NCI-H226 (cell line): ENCODE measurements around the gene CD200R1.
"Not testable (repeated sequence)": the region's sequence is repeated elsewhere in the genome, so short reads cannot be mapped to it uniquely, and the experiment has no call there.

Experiments used
- DNase-seq: peaks from one replicate; pipeline ENCODE4 v3.0.0-alpha.2; 2015

The CD200R1 gene

DNA sequence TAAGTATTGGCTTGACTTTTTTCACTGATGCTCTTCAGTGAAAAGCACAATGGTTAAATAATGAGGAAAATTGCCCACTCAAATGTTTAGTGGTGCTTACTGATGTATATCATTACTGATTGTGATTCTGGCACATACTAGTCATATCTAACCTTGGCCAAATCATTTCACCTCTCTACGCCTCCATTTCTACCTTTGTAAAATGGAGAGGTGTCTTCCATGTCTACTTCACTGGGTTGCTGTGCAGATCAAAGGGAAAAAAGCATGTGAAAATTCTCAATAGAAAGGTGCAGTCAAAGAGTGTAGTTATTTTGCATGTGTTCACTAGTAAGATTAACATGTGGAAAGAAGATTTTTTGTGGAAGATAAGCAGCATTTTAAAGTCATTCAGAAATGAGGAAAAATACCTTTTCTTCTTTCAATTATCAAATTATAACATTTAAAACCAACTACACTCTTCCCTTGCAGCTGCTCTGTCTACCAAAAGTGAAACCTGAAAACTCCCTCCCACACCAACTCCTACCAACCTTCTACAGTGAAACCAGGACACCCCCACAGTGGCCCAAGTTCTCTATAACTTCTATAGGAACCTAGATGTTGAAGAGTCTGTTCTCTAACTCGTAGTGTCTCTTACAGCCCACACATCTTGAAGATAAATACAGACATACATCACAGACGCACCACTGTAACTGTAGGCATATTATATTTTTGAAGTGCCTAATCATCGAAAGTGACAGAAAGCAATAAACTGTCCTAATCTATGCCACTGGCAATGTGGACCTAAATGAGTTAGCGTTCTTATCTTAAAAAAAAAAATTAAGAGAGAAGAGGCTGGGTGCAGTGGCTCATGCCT lies 1.4 kb downstream of the CD200R1 start:
- DNase-seq = no peak

GRCh38 chr3:112972158-112972557 lies 2.7 kb downstream of the CD200R1 start:
- no peak for DNase-seq

DNA sequence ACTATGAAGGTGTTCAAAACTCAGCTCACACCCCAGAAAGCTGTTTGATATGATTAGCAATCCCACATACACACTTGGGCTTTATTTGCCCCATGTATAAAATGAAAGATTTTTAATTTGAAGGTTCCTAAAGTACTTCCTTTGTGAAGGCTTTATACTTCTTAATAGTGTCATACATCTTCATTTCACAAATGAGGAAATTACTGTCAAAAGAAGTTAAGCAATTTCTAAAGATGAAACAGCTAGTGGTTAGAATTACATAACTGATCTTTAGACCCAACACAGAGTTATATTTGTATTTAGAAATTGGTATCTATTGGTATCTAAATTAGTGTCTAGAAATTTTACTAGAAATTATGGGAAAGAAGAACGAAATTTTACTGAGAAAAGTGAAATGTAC lies 7.1 kb downstream of the CD200R1 start:
- no peak for DNase-seq

- no peak for DNase-seq
These were observed 7.5 kb downstream of the CD200R1 start for GRCh38 chr3:112967425-112967824.

DNA sequence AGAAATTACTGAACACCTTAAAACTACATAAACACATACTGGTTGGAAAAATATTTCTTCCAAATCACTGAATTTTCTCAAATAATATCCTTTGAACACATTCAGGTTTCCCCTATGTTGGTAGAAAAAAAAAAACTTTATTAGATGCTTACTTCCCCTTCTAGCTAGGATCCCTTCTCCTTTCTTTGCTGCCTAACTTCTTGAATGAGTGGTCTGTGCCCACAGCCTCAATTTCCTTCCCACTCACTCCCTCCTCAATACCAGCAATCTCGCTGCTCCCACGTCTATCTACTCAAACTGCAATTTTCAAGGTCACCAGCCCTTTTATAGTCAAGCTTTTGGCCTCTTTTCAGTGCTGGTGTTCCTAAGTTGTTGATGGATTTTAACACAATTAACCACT lies 8.3 kb downstream of the CD200R1 start:
- DNase-seq = no peak

DNA sequence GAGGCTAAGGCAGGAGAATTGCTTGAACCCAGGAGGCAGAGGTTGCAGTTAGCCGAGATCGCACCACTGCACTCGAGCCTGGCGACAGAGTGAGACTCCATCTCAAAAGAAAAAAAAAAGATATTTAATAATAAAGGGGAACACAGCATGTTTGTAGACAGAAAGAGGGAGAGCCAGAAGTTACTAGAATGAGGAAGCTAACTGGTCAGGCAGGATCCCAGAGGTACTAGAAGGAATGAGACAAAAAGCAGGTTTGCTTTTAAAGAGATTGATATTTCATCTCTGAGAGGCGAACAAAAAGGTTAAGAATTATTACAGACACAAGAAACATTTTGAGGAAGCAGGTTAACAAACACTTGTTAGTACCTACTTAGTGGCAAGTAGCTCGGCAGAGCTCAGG lies 9.2 kb downstream of the CD200R1 start:
- DNase-seq = no peak

GRCh38 chr3:112963683-112964082 lies 11.2 kb downstream of the CD200R1 start:
- DNase-seq = no peak

- DNase-seq = no peak
These were observed 15.9 kb downstream of the CD200R1 start for GRCh38 chr3:112958811-112959560.

- DNase-seq = no peak
These were observed 18.6 kb downstream of the CD200R1 start for GRCh38 chr3:112956351-112956750.

- DNase-seq = no peak
These were observed 26.5 kb downstream of the CD200R1 start for GRCh38 chr3:112948346-112948838.

DNA sequence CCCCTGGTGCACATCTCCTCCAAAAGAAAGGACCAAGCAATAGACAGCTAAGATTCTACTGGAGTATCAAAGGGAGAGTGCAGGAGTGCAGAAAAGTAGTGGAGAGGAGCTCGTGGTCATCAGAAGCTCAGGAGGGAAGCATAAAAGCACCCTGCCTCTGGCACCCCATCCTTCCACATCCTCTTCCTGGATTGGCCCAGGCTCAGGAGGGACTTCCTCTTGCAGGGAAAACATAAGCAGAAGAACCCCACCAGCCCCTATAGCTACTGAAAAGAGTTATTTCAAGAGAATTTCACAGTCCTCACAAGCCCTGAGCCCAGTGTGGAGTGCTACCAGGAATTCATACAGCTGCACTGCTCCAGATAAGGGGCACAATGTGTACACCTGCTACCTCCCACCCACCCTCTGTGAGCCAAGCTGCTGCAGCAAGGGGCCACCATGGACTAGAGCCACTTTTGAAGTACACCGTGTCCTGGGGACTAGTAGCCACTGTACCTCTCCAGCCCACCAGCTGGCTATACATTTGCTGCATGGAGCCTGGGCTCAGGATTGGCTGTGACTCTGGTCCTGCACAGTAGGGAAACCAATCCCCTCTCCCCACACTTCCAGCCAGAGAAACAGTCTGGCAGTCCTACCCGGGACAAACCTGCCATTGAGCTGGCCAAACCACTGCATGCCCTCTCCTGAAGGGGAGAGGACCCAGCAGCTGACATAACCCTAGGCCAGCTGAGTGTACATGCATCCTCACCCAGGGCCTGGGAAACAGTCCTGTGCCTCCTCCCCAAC lies 43.0 kb downstream of the CD200R1 start:
- no peak for DNase-seq

- DNase-seq = peak; percentile 23
These were observed 44.1 kb downstream of the CD200R1 start for GRCh38 chr3:112930771-112931170.

DNA sequence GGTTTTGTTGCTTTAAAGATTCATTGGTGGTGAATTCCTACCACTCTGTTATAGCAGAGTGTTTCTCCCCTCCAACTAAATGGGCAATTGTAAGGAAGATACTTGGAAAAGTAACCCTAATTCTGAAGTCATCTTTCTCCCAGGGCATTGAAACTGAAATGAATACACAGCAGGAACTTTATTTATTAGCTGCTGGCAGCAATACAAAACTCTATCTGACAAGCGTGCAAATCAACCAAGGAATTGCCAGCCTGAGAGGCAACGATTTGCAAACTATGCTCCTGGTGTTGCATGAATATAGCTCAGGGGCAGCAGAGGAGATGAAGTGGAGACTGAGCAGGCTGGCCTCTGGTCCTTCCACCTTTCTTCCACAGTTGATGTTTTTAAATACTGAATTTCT lies 48.9 kb downstream of the CD200R1 start:
- DNase-seq = no peak

- no peak for DNase-seq
These were observed 49.3 kb downstream of the CD200R1 start for GRCh38 chr3:112925560-112925959.

DNA sequence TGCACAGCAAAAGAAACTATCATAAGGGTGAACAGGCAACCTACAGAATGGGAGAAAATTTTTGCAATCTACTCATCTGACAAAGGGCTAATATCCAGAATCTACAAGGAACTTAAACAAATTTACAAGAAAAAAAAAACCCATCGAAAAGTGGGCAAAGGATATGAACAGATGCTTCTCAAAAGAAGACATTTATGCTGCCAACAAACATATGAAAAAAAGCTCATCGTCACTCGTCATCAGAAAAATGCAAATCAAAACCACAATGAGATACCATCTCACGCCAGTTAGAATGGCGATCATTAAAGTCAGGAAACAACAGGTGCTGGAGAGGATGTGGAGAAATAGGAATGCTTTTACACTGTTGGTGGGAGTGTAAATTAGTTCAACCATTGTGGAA lies 55.4 kb downstream of the CD200R1 start:
- not testable (repeated sequence) for DNase-seq

GRCh38 chr3:112908252-112908651 lies 66.7 kb downstream of the CD200R1 start:
- DNase-seq = no peak

DNA sequence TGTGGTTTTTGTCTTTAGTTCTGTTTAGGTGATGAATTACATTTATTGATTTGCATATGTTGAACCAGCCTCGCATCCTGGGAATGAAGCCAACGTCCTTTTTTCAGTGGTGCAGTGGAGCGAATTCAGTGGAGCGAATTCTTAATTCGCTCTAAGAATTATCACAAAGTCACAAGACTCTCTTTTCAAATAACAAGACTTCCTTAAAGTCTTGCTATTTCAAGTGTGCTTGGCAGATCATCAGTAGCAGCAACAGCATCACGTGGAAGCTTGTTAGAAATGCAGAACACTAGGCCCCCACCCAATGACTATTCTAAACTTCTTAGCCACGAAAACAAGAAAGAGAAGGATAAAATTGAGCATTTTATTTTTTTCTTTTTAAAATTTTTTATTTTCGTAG lies 70.1 kb downstream of the CD200R1 start:
- no peak for DNase-seq

- DNase-seq = no peak
These were observed 74.8 kb downstream of the CD200R1 start for GRCh38 chr3:112900113-112900512.

DNA sequence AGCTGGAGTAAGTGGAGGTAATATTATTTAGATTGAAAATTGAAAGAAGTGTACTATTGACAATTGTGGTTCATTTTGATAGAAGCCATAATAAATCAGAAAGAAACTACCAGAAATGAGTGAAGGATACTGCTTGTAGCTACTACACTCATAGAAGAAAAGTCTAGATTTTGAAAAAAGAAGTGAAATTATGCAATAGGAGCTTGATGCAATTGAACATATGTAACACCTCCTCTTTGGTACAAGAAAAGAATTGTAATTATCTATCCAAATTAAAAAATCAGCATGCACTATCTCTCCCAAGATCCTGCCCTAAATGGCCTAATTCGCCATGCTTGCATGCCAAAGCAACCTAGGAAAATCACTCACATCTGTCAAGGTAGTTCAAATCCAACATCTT lies 77.1 kb downstream of the CD200R1 start:
- no peak for DNase-seq

GRCh38 chr3:112894258-112894657 lies 80.6 kb downstream of the CD200R1 start:
- DNase-seq = peak; percentile 53

DNA sequence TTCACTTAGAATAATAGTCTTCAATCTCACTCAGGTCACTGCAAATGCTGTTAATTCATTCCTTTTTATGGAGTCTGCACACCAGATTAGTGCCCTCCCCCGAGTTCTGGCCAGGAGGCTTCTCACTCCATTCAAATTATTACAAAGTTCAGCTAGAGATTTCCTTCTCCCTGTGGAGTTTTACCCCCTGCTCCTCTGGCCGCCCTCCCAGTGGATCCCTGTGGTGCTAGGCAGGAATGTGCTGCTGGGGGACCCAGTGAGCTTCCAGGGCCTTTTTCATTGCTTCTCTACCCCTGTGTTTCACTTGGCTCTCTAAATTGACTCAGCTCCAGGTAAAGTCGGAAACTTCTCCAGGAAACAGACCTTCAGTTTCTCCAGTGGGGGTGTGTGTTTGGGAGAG lies 85.5 kb downstream of the CD200R1 start:
- no peak for DNase-seq

GRCh38 chr3:112888381-112889085 lies 86.4 kb downstream of the CD200R1 start:
- peak; percentile 41 for DNase-seq
